Measurements from ENCODE around the gene PHLDA3.

The PHLDA3 gene

GRCh38 chr1:201469645-201470074, 672 bp upstream of the PHLDA3 start:
- Histone ChIP-seq H3K27me3 (ENCODE audit: insufficient read depth, low read depth) (peaks cover 11% of the 10 kb centered on the region; the same call in 1 of the 2 replicates), H3K27ac (no peak overlapping the region), H4K20me1 (ENCODE audit: insufficient read depth) (no peaks in the 10 kb centered on the region), H3K79me2 (ENCODE audit: insufficient read depth, low read depth) (no peaks in the 10 kb centered on the region), H3K4me1 (ENCODE audit: low read depth, poor library complexity, severe bottlenecking) (no peaks in the 10 kb centered on the region), H2AFZ (ENCODE audit: low read depth) (no peak overlapping the region), H3K9ac (no peak overlapping the region), H3K4me3 (IDR thresholded peaks at IDR 0.05; ENCODE audit: insufficient read depth, low read depth, low read length) (no peak overlapping the region), H3K4me2 (no peak overlapping the region), H3K36me3 (ENCODE audit: insufficient read depth) (no peaks in the 10 kb centered on the region)
- TF ChIP-seq CTCF (conservative IDR thresholded peaks at IDR 0.05; ENCODE audit: low read depth, low read length): no peak

DNA sequence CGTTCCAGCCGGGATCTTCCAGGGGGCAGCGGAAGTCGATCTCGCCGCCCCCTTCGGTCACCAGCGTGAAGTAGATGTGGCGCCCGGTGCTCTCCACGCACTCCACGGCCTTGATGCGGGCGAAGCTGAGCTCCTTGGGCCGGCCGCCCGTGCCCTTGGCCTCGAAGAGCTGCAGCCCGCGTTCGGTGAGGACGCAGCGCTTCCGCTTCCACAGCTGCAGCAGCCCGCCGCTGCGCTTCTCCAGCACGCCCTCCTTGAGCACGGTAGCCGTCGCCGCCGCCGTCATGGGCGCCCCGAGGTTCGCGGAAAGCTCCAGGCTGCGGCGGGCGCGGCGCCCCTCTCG, 516 bp downstream of the PHLDA3 start:
- Histone ChIP-seq H3K27ac (no peak overlapping the region), H2AFZ (ENCODE audit: low read depth) (no peak overlapping the region)

GRCh38 chr1:201466492-201466891, 2.5 kb downstream of the PHLDA3 start:
- H2AFZ ChIP-seq (ENCODE audit: low read depth): no peak overlapping the region
- no peaks in the 10 kb centered on the region for H3K36me3 ChIP-seq (ENCODE audit: insufficient read depth)
- H3K4me3 ChIP-seq (IDR thresholded peaks at IDR 0.05; ENCODE audit: insufficient read depth, low read depth, low read length): no peak overlapping the region
- peaks cover 11% of the 10 kb centered on the region; the same call in 1 of the 2 replicates for H3K27me3 ChIP-seq (ENCODE audit: insufficient read depth, low read depth)
- H3K4me2 ChIP-seq: no peak overlapping the region
- no peak overlapping the region for H3K9ac ChIP-seq
- no peaks in the 10 kb centered on the region for H3K4me1 ChIP-seq (ENCODE audit: low read depth, poor library complexity, severe bottlenecking)
- TF ChIP-seq CTCF (conservative IDR thresholded peaks at IDR 0.05; ENCODE audit: low read depth, low read length): no peak
- no peaks in the 10 kb centered on the region for H3K79me2 ChIP-seq (ENCODE audit: insufficient read depth, low read depth)
- no peaks in the 10 kb centered on the region for H4K20me1 ChIP-seq (ENCODE audit: insufficient read depth)
- H3K27ac ChIP-seq: no peak overlapping the region

More for the DNA sequence above, 516 bp downstream of the PHLDA3 start:
- H3K4me1 ChIP-seq (ENCODE audit: low read depth, poor library complexity, severe bottlenecking): no peaks in the 10 kb centered on the region
- H3K4me3 ChIP-seq (IDR thresholded peaks at IDR 0.05; ENCODE audit: insufficient read depth, low read depth, low read length): no peak overlapping the region
- no peaks in the 10 kb centered on the region for H3K79me2 ChIP-seq (ENCODE audit: insufficient read depth, low read depth)
- H3K4me2 ChIP-seq: no peak overlapping the region
- no peak for TF ChIP-seq CTCF (conservative IDR thresholded peaks at IDR 0.05; ENCODE audit: low read depth, low read length)
- peaks cover 11% of the 10 kb centered on the region; the same call in 1 of the 2 replicates for H3K27me3 ChIP-seq (ENCODE audit: insufficient read depth, low read depth)
- no peak overlapping the region for H3K9ac ChIP-seq
- H4K20me1 ChIP-seq (ENCODE audit: insufficient read depth): no peaks in the 10 kb centered on the region
- H3K36me3 ChIP-seq (ENCODE audit: insufficient read depth): no peaks in the 10 kb centered on the region

DNA sequence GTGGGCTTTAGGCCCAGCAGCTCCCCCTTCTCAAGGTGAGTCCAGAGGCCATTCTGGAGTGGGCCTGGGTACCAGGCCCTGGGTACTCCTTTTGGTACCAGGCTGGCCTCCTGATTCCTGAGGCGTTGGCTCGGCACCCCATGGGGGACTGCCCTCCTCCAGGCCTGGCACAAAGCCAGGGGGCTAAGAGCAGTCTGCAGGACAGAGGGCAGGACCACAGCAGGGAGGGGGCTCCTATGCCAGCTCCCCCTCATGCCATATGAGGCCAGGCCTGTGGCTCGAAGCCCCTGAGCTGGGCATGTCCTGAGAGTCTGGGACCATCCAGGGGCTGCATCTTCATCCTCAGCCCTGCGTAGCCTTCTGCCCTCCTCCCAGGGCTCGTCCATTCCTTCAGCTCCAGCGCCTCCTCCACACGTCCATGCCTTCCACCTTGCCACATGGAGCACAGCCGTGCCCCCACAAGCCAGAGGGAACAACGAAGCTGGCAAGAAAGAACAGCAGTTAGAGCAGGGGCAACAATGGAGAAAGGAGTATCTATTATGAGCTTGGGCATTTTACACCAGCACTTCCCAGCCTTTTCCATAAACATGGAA, 3.2 kb downstream of the PHLDA3 start:
- no peaks in the 10 kb centered on the region for H3K36me3 ChIP-seq (ENCODE audit: insufficient read depth)
- no peak overlapping the region for H2AFZ ChIP-seq (ENCODE audit: low read depth)
- H4K20me1 ChIP-seq (ENCODE audit: insufficient read depth): no peaks in the 10 kb centered on the region
- no peaks in the 10 kb centered on the region for H3K4me1 ChIP-seq (ENCODE audit: low read depth, poor library complexity, severe bottlenecking)
- peaks cover 5% of the 10 kb centered on the region; the same call in 1 of the 2 replicates for H3K27me3 ChIP-seq (ENCODE audit: insufficient read depth, low read depth)
- H3K4me2 ChIP-seq: no peak overlapping the region
- no peak for TF ChIP-seq CTCF (conservative IDR thresholded peaks at IDR 0.05; ENCODE audit: low read depth, low read length)
- H3K9ac ChIP-seq: no peak overlapping the region
- no peak overlapping the region for H3K27ac ChIP-seq
- H3K4me3 ChIP-seq (IDR thresholded peaks at IDR 0.05; ENCODE audit: insufficient read depth, low read depth, low read length): no peak overlapping the region
- H3K79me2 ChIP-seq (ENCODE audit: insufficient read depth, low read depth): no peaks in the 10 kb centered on the region
